K562 (cell line): ENCODE measurements around the gene SNAPC2. TPM values are rescaled to one million over a fixed set of nuclear protein-coding genes. Genes with fewer than 3 reads are reported as not detected.

ENCODE experiments used
- BRD4 ChIP-seq: fragments of 200-600 bp; sonication (generic); IDR thresholded peaks from 2 replicates; pipeline ENCODE4 v1.6.1; 2017; ENCODE audit warnings: inconsistent platforms
- DACH1 ChIP-seq: fragments of 450-650 bp; IDR thresholded peaks from 2 replicates; pipeline ENCODE4 v1.6.1; 2018; ENCODE audit not compliant: partially characterized antibody
- DIDO1 ChIP-seq: fragments of 450-650 bp; IDR thresholded peaks from 2 replicates; pipeline ENCODE4 v1.6.1; 2016; ENCODE audit warnings: low read depth, missing biosample characterization, missing genetic modification characterization
- HDAC8 ChIP-seq: fragments of 450-650 bp; IDR thresholded peaks from 2 replicates; pipeline ENCODE4 v1.6.1; 2016; ENCODE audit warnings: mild to moderate bottlenecking, missing genetic modification characterization, moderate library complexity, missing compliant biosample characterization
- HNRNPUL1 ChIP-seq: fragments of 200-400 bp; formaldehyde crosslinking; IDR thresholded peaks from 2 replicates; pipeline ENCODE4 v1.6.1; 2017; ENCODE audit warnings: low read length
- JUND ChIP-seq, 2 experiments: IDR thresholded peaks; 2 replicates in 1 of 2; 3 replicates in 1 of 2; pipeline ENCODE4 v1.6.1; 2011; ENCODE audit warnings: borderline replicate concordance in 2 of 2, low read depth in 2 of 2, low read length in 2 of 2, improper control_type of control experiment in 1 of 2, missing biosample characterization in 1 of 2, missing genetic modification characterization in 1 of 2, missing genetic modification reagents in 1 of 2
- KDM5B ChIP-seq: fragments of 200-600 bp; sonication (generic); IDR thresholded peaks from 2 replicates; pipeline ENCODE4 v1.6.1; 2012; ENCODE audit warnings: low read depth, mild to moderate bottlenecking, moderate library complexity, low read length, control low read depth, inconsistent platforms; ENCODE audit not compliant: insufficient replicate concordance
- MAFK ChIP-seq: IDR thresholded peaks from 2 replicates; pipeline ENCODE4 v1.6.1; 2011; ENCODE audit warnings: low read length, improper control_type of control experiment
- NFRKB ChIP-seq: fragments of 450-650 bp; IDR thresholded peaks from 2 replicates; pipeline ENCODE4 v1.6.1; 2016; ENCODE audit warnings: low read depth
- NUFIP1 ChIP-seq: fragments of 450-650 bp; IDR thresholded peaks from 2 replicates; pipeline ENCODE4 v1.6.1; 2018; ENCODE audit not compliant: partially characterized antibody
- PATZ1 ChIP-seq: fragments of 250-450 bp; sonication (Bioruptor Pico); IDR thresholded peaks from 2 replicates; pipeline ENCODE4 v1.5.0; 2020; ENCODE audit warnings: mild to moderate bottlenecking, borderline replicate concordance
- SOX6 ChIP-seq: fragments of 450-650 bp; IDR thresholded peaks from 2 replicates; pipeline ENCODE4 v1.6.1; 2014; ENCODE audit warnings: mild to moderate bottlenecking
- TAL1 ChIP-seq: fragments of 450-650 bp; IDR thresholded peaks from 2 replicates; pipeline ENCODE4 v1.6.1; 2016; ENCODE audit warnings: mild to moderate bottlenecking
- TCF3 ChIP-seq: sonication (generic); formaldehyde crosslinking; IDR thresholded peaks from 2 replicates; pipeline ENCODE4 v1.4.0; 2020; ENCODE audit warnings: mild to moderate bottlenecking, missing genetic modification reagents
- WHSC1 ChIP-seq: IDR thresholded peaks from one replicate; pipeline ENCODE4 v1.6.1; 2012; ENCODE audit warnings: low read length, control low read depth, inconsistent platforms
- ZNF551 ChIP-seq: fragments of 250-450 bp; sonication (Bioruptor Pico); IDR thresholded peaks from 2 replicates; pipeline ENCODE4 v1.5.0; 2021; ENCODE audit warnings: mild to moderate bottlenecking, moderate library complexity
- ZNF609 ChIP-seq: sonication (generic); formaldehyde crosslinking; IDR thresholded peaks from 2 replicates; pipeline ENCODE4 v1.8.1; 2023; ENCODE audit warnings: missing genetic modification reagents, mild to moderate bottlenecking, borderline replicate concordance
- ZNF764 ChIP-seq: fragments of 250-450 bp; sonication (Bioruptor Pico); IDR thresholded peaks from 2 replicates; pipeline ENCODE4 v1.4.0; 2020; ENCODE audit warnings: low read depth, mild to moderate bottlenecking, moderate library complexity
- polyA plus RNA-seq, 8 experiments: library from polyadenylated mRNA; depleted of rRNA in 4 of 8; stranded (reverse) in 5 of 8; unstranded in 3 of 8; fragments of >200 nt; fragmentation: Nextera tagmentation in 2 of 8; fragmentation: Illumina TruSeq in 1 of 8; extraction: Ambion mirVana in 2 of 8; extraction: Trizol in 1 of 8; gene quantifications; 2 replicates each; pipeline versions ENCODE4 v1.2.1 to v1.2.3, GENCODE V29; 2011 to 2014; ENCODE audit warnings: inconsistent platforms in 1 of 8, missing spikeins in 1 of 8
- total RNA-seq, 7 experiments: library from RNA; depleted of rRNA in 6 of 7; stranded (reverse); fragments of >200 nt in 6 of 7; fragmentation: Illumina TruSeq in 2 of 7; extraction: Trizol in 2 of 7; gene quantifications; 2 replicates each; pipeline versions ENCODE4 v1.2.1 to v1.2.3, GENCODE V29; 2011 to 2021; ENCODE audit warnings: low replicate concordance in 1 of 7
- TF ChIP-seq, protein P1 (sequence below): fragments of 450-650 bp; formaldehyde crosslinking; IDR thresholded peaks from 2 replicates; pipeline ENCODE4 v1.4.0; 2020; ENCODE audit warnings: mild to moderate bottlenecking, mixed read lengths

SNAPC2 gene
- total and polyA plus RNA-seq, 9 of the 15 experiments (the other 6 are each of a cell fraction or from before 2014, with no cell fraction given) = 0.59 to 45.1 (median 15.3) TPM

DNA sequence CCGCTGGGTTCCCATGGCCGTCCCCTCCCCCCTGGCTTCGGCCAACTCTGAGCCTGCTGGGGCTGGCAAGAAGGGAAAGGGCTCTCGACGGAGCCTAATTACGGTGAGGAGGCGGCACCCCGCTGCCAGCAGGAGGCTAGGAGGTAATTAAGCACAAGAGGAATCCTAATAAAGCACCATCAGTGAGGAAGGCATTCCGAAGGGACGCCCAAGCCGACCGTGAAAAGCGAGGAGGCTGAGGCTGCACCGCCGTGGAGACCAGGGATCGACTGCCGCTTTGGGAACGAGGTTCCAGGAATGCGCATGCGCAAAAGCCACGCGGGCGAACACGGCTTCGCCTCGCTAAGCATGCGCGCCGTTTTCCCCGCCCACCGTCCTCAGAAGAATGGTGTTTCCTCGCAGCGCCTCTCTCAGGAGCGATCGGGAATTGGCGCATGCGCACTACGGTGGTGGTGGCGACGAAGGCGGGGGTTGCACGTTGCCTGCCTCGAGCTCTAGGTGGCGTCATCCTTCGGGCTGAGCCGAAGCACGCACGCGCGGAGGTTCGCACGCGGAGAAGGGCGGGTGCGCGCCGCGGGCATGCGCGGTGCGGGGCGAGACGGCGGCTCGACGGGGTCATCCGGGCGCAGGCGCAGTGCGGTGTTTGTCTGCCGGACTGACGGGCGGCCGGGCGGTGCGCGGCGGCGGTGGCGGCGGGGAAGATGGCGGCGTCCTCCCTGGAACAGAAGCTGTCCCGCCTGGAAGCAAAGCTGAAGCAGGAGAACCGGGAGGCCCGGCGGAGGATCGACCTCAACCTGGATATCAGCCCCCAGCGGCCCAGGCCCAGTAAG, 16.7 kb upstream of the SNAPC2 start, which contains the start of gene MAP2K7 (continued):
- TF ChIP-seq, protein P1, sequence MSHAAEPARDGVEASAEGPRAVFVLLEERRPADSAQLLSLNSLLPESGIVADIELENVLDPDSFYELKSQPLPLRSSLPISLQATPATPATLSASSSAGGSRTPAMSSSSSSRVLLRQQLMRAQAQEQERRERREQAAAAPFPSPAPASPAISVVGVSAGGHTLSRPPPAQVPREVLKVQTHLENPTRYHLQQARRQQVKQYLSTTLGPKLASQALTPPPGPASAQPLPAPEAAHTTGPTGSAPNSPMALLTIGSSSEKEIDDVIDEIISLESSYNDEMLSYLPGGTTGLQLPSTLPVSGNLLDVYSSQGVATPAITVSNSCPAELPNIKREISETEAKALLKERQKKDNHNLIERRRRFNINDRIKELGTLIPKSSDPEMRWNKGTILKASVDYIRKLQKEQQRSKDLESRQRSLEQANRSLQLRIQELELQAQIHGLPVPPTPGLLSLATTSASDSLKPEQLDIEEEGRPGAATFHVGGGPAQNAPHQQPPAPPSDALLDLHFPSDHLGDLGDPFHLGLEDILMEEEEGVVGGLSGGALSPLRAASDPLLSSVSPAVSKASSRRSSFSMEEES = no peak
- TF ChIP-seq ZNF551 (CRISPR knock-in tag) = no peak
- TF ChIP-seq MAFK = no peak
- TF ChIP-seq DIDO1 (tag) = no peak
- no peak for TF ChIP-seq TAL1
- no peak for TF ChIP-seq BRD4
- TF ChIP-seq ZNF764 = no peak
- no peak for TF ChIP-seq DACH1
- TF ChIP-seq NUFIP1 = no peak
- no peak for TF ChIP-seq NFRKB
- TF ChIP-seq PATZ1 = no peak
- no peak for TF ChIP-seq ZNF609
- TF ChIP-seq TCF3 (CRISPR knock-in tag) = no peak
- TF ChIP-seq WHSC1 = no peak
- peak; percentile 86 for TF ChIP-seq JUND (IDR thresholded peaks at IDR 0.05; ENCODE audit: borderline replicate concordance, low read depth, low read length)
- peak; percentile 32; the same call in 1 of the 3 replicates for TF ChIP-seq JUND (tag; IDR thresholded peaks at IDR 0.05; ENCODE audit: borderline replicate concordance, low read depth, low read length)
- no peak; the same call in 1 of the 2 replicates for TF ChIP-seq HDAC8 (tag)
- no peak for TF ChIP-seq HNRNPUL1
- peak; percentile 88 for TF ChIP-seq KDM5B
- TF ChIP-seq SOX6 = peak; percentile 59
